C4-2B (cell line): ENCODE measurements around the gene WT1.
A peak's percentile ranks its signal among the peaks of the same experiment; 100 is the strongest.

Experiments used
- H3K27ac ChIP-seq: fragments of 450-650 bp; 2 replicates; pipeline ENCODE4 v1.5.1; 2017
- CTCF ChIP-seq: fragments of 450-650 bp; conservative IDR thresholded peaks from 2 replicates; pipeline ENCODE4 v1.5.1; 2017; ENCODE audit warnings: mild to moderate bottlenecking
- ZFX ChIP-seq: fragments of 450-650 bp; IDR thresholded peaks from 2 replicates; pipeline ENCODE4 v1.6.1; 2017

The WT1 gene

GRCh38 chr11:32438346-32438865, 3.1 kb upstream of the WT1 start:
- TF ChIP-seq CTCF, result no peak
- TF ChIP-seq ZFX, result no peak
- H3K27ac ChIP-seq, result no peak overlapping the region

DNA sequence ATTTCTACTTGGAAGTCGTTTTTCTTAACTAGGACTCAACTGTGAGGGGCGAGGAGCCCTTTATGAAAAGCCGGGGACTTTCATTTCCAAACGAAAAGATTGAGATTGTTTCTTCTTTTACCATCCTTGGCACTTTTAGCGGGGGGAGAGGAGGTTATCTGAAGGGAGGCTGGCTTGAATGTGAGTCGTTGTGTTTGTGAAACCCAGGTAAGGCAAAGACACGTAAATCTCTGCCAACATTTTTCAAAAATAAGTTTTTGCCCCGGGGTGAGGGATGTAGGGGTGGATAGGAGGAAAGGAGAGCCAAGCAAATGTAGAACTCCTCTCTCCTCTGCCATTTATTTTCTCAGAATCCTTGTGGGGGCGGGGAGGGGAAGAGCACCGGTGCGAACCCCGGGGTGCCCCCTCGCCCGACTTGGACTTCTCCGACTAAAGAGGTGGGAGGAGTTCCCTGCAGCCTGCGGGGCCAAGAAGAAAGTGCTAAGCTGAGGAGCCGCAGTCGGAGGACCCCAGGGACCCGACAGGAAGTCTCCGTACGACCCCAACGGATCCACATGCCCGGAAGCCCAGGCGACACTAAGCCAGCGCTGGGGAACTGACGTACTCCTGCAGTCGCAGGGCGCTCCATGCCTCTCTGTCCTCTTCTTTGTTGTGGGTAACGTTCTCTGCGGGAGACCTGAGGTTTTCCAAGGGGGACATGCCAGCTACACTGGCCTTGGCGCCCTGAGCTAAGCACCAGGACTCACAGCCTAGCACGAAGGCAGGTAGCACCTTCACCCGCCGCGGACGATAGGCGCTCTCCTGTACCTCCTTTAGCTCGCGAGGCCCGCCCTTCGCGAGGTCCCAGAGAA, 2.4 kb upstream of the WT1 start:
- TF ChIP-seq ZFX (no peak), CTCF (no peak)
- H3K27ac ChIP-seq, result no peak overlapping the region

- H3K27ac ChIP-seq, result peak overlapping the region; percentile 77
- TF ChIP-seq CTCF (no peak), ZFX (no peak)
Measured at GRCh38 chr11:32436751-32437494, 1.6 kb upstream of the WT1 start.

DNA sequence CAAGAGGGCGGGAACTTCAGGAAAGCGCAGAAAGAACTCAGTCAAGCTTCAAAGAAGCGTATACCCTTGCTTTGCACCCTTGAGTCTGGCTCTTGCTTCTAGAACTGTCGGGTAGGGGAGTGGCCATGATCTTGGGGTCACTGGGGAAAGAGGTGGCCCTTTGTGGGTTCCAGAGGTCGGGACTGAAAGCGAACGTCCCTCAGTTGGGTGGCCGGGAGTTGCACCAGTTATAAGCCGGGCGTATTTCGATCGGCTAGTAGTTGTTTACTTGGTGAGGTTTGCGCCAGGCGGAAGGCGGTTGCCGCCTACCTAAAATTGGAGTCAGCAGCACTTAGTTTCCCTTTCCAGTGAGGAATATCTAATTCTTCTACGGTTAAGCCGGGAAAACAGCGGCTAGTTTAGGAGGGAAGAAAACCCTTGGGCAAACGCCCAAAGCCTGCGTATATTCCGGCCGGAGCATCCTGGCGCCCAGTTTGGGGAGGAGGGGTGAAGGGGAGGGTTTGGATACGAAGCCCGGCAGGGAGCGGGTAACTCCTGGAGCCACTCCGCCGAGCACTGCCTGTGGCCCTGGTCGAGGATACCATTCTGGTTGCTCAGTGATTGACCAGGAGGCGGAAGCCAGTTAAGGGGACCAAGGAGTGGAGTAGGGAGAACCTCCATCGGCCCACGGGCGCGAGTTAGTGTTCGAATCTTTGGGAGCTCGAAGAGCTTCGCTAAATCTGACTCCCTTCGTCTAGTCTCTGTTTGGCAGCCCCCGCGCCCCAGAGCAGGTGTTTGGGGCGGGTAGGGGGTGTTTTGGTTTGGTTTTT, 807 bp upstream of the WT1 start:
- TF ChIP-seq CTCF (no peak), ZFX (no peak)
- peak overlapping the region; percentile 77 for H3K27ac ChIP-seq

- no peak for TF ChIP-seq CTCF
- TF ChIP-seq ZFX, result no peak; the same call in 1 of the 2 replicates
- peak overlapping the region; percentile 77 for H3K27ac ChIP-seq
Measured at GRCh38 chr11:32435152-32435480, 223 bp downstream of the WT1 start.

- H3K27ac ChIP-seq, result peak overlapping the region; percentile 77
- TF ChIP-seq ZFX (0 out of 2 replicates have a peak, but pooled peaks have one; percentile 48), CTCF (peak; percentile 13; the same call in 1 of the 2 replicates)
Measured at GRCh38 chr11:32434356-32435151, 785 bp downstream of the WT1 start.
